Glutamatergic neuron (in vitro differentiated cells): ENCODE data around the gene XCL2. TPM values are rescaled to one million over a fixed set of nuclear protein-coding genes. Genes with fewer than 3 reads are reported as not detected.
"Not testable (repeated sequence)": the region's sequence is repeated elsewhere in the genome, so short reads cannot be mapped to it uniquely, and the experiment has no call there.

ENCODE experiments used
- DNase-seq: peaks from one replicate; pipeline ENCODE4 v3.0.0; 2022
- H3K27ac Mint-ChIP-seq: one replicate; pipeline ENCODE4 v1.8.0; 2020; ENCODE audit warnings: mild to moderate bottlenecking, mixed read lengths, inconsistent platforms; ENCODE audit not compliant: unreplicated experiment
- H3K27me3 Mint-ChIP-seq: one replicate; pipeline ENCODE4 v1.8.0; 2020; ENCODE audit warnings: mild to moderate bottlenecking, moderate library complexity, mixed read lengths, inconsistent platforms; ENCODE audit not compliant: unreplicated experiment
- H3K36me3 Mint-ChIP-seq: one replicate; pipeline ENCODE4 v1.8.0; 2020; ENCODE audit warnings: mild to moderate bottlenecking, mixed read lengths, inconsistent platforms; ENCODE audit not compliant: unreplicated experiment
- H3K4me1 Mint-ChIP-seq: one replicate; pipeline ENCODE4 v1.8.0; 2020; ENCODE audit warnings: mild to moderate bottlenecking, low read depth, mixed read lengths, inconsistent platforms; ENCODE audit not compliant: unreplicated experiment
- H3K4me3 Mint-ChIP-seq: one replicate; pipeline ENCODE4 v1.8.0; 2020; ENCODE audit warnings: mild to moderate bottlenecking, mixed read lengths, inconsistent platforms; ENCODE audit not compliant: unreplicated experiment
- H3K9me3 Mint-ChIP-seq: one replicate; pipeline ENCODE4 v1.8.0; 2020; ENCODE audit warnings: mild to moderate bottlenecking, moderate library complexity, mixed read lengths, inconsistent platforms; ENCODE audit not compliant: unreplicated experiment
- total RNA-seq: library from RNA; stranded (reverse); fragmentation: NEBNext Ultra II Directional; extraction: Animal tissue kit (Norgen Biotek cat#: 25700); gene quantifications from one replicate; pipeline ENCODE4 v1.2.1, GENCODE V29; 2021; ENCODE audit not compliant: unreplicated experiment
- TF ChIP-seq, protein P1 (sequence below): fragments of 200-600 bp; sonication (generic); IDR thresholded peaks from one replicate; pipeline ENCODE4 v1.5.0; 2021; ENCODE audit not compliant: partially characterized antibody, unreplicated experiment

Gene XCL2
- total RNA-seq, 1 donor from 2014 or later = not detected

DNA sequence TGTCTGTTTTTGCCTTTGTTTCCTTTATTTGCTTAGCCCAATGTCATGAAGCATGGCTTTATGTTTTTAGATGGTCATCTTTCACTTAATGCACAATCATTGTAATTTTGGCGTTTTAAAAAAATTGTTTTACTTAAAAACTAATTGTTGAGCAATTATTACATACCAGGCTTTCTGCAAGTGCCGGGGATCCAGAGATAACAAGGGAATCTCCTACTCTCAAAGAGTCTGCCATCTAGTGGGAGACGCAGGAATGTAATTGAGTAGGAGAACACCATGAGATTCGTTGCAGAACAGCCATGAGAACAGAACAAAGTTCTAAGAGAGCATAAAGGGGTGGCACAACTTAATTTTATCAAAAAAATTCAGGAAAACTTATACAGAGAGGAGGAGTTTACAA is 30.4 kb upstream of the XCL2 start:
- TF ChIP-seq, protein P1, sequence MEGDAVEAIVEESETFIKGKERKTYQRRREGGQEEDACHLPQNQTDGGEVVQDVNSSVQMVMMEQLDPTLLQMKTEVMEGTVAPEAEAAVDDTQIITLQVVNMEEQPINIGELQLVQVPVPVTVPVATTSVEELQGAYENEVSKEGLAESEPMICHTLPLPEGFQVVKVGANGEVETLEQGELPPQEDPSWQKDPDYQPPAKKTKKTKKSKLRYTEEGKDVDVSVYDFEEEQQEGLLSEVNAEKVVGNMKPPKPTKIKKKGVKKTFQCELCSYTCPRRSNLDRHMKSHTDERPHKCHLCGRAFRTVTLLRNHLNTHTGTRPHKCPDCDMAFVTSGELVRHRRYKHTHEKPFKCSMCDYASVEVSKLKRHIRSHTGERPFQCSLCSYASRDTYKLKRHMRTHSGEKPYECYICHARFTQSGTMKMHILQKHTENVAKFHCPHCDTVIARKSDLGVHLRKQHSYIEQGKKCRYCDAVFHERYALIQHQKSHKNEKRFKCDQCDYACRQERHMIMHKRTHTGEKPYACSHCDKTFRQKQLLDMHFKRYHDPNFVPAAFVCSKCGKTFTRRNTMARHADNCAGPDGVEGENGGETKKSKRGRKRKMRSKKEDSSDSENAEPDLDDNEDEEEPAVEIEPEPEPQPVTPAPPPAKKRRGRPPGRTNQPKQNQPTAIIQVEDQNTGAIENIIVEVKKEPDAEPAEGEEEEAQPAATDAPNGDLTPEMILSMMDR = peak; percentile 48
- not testable (repeated sequence) for H3K4me1 Mint-ChIP-seq, H3K27ac Mint-ChIP-seq, H3K4me3 Mint-ChIP-seq, H3K36me3 Mint-ChIP-seq, DNase-seq, H3K27me3 Mint-ChIP-seq, H3K9me3 Mint-ChIP-seq

DNA sequence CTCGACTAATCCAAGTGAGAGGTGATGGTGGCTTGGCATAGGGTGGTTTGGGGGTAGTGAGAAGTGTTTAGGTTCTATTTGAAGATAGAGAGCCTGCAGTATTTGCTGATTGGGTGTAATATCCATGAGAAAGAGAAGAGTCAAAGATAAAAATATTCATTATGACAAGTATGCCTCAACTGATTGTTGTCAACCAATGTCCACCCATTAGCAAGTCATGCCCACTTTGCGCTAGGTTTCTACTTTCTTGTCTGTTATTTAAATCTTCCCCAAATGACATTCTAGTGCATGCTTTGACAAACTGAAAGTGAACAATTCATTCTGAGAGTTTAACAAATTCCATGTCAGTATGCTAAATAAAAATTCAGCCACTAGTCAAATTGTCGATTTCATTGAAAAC is 28.8 kb upstream of the XCL2 start:
- no peaks in the 10 kb centered on the region for H3K36me3 Mint-ChIP-seq

DNA sequence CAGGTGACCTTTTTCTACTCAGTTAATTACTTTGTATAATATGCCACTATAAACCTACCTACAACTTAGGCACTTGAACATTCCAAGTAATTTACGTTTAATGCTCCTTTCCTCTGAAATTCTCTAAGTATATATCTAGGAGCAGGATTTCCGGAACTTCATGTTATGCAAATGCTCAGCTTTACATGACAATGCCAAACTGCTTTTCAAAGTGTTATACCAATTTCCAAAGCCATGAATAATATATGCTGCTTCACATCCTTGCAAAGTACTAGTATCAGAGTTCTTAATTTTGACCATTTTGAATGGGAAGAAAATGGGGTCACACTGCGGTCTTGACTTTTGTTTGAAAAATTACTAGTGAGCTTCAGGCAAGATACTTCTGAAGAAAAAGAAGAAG is 26.9 kb upstream of the XCL2 start:
- Mint-ChIP-seq H3K27ac (no peak overlapping the region), H3K9me3 (no peaks in the 10 kb centered on the region), H3K4me1 (no peaks in the 10 kb centered on the region), H3K27me3 (no peaks in the 10 kb centered on the region), H3K36me3 (no peaks in the 10 kb centered on the region), H3K4me3 (no peak overlapping the region)
- TF ChIP-seq, protein P1 = no peak
- DNase-seq = no peak

More for the DNA sequence above, 28.8 kb upstream of the XCL2 start:
- TF ChIP-seq, protein P1 = no peak
- no peak for DNase-seq
- Mint-ChIP-seq H3K4me1 (no peaks in the 10 kb centered on the region), H3K9me3 (no peaks in the 10 kb centered on the region), H3K27me3 (no peaks in the 10 kb centered on the region), H3K4me3 (no peak overlapping the region), H3K27ac (no peak overlapping the region)

DNA sequence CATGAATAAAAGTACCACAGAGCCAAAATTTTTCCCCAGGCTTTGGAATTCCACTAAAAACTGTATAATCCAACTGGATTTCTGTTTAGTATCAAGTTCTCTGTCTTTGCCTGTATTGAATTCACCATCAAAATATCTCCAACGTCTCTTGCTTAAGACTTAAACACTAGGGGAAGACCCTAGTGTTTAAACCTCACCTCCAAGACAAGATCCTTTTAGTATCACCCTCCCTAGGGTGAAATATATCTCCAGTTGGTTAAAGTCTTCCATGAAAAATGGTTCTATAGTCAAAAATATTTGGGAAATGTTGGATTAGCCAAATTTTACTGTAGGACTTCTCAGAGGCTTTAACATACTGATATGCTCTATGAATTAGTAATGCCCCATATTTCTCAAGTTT is 24.5 kb upstream of the XCL2 start:
- Mint-ChIP-seq H3K9me3 (no peaks in the 10 kb centered on the region), H3K4me3 (no peak overlapping the region), H3K27ac (no peak overlapping the region), H3K36me3 (no peaks in the 10 kb centered on the region), H3K27me3 (no peaks in the 10 kb centered on the region), H3K4me1 (no peaks in the 10 kb centered on the region)
- TF ChIP-seq, protein P1 = no peak
- DNase-seq = no peak

DNA sequence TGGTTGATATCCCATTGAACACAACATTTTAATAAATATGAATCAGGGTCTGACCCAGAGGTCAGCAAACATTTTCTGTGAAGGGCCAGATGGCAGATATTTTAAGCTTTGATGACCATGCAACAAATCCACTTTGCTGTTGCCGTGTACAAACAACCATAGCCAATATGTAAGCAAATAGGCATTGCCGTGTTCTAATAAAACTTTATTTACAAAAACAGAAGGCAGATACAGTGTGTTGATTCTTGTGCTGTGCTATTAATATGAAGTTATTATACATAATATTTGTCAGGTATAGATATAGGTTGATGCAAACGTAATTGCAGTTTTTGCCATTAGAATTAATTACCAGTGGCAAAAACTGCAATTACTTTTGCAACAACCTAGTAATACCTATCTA is 23.8 kb upstream of the XCL2 start:
- Mint-ChIP-seq H3K27me3 (no peaks in the 10 kb centered on the region), H3K4me3 (no peak overlapping the region), H3K9me3 (no peaks in the 10 kb centered on the region), H3K27ac (no peak overlapping the region), H3K36me3 (no peaks in the 10 kb centered on the region), H3K4me1 (no peaks in the 10 kb centered on the region)
- DNase-seq = no peak
- TF ChIP-seq, protein P1 = no peak
